Memory B cell (primary cell): ENCODE results near the gene MYLK3.
"Not testable (repeated sequence)": the region's sequence is repeated elsewhere in the genome, so short reads cannot be mapped to it uniquely, and the experiment has no call there.

Experiments used
- ATAC-seq: fragments of 150-1000 bp; cut with Tn5 transposase; 2 replicates; pipeline ENCODE4 v1.10.0; 2021; ENCODE audit warnings: low read depth, mild to moderate bottlenecking, moderate library complexity
- DNase-seq, 2 donors: peaks; one replicate each; pipeline ENCODE4 v3.0.0; 2022; ENCODE audit warnings: low spot score in 2 of 2
- H3K27ac Mint-ChIP-seq: one replicate; pipeline ENCODE4 v1.8.0; 2022; ENCODE audit warnings: mild to moderate bottlenecking, moderate library complexity, mixed read lengths
- H3K27me3 Mint-ChIP-seq: one replicate; pipeline ENCODE4 v1.8.0; 2022; ENCODE audit warnings: mixed read lengths
- H3K36me3 Mint-ChIP-seq: one replicate; pipeline ENCODE4 v1.8.0; 2022; ENCODE audit warnings: mild to moderate bottlenecking, mixed read lengths
- H3K4me1 Mint-ChIP-seq: one replicate; pipeline ENCODE4 v1.8.0; 2022; ENCODE audit warnings: mixed read lengths
- H3K4me3 Mint-ChIP-seq: one replicate; pipeline ENCODE4 v1.8.0; 2022; ENCODE audit warnings: mild to moderate bottlenecking, moderate library complexity, mixed read lengths
- H3K9me3 Mint-ChIP-seq: one replicate; pipeline ENCODE4 v1.8.0; 2022; ENCODE audit warnings: mixed read lengths

MYLK3 gene

DNA sequence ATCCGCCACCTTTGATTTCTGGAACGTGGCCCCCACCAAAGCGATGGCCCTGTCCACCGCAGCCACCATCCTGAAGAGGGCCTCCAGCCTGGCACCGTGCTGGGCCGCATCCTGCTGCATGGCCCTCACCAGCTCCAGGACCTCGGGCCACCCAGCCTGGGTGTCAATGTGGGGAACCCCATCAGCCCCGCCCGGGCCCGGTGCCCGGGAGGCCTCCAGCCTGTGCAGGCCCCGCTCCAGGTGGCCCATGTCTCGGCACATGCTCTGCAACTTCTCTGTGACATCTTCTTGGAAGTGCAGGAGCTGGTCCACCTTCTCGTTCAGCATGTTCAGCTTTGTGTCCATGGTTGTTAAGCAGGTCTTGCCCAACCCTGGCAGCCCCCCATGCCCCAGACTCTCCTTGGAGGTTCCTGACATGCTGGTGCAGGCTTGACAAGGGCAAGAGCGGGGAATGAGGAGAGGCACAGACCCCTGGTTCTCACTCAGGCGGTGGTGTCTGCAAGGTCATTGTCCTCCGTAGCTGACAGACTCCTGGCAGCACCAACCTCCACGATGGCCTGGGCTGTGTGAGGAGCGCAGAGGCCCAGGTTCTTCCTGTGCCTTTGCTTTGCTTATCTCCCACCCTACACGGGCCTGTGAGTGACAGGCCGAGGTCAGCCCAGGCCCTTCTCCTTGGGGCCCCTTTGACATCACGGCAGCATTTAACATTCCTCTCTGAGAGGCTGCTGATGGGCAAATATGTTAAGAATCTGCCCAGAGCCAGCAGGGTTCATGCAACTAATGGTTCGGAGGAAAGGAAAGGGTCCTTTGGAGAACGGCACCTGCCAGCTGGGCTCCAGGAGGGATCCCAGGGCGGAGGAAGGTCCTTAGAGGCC lies at the start of gene MYLK3:
MYLK3 (minus strand) TSS at position 568 of the 875 bp plus-strand sequence; CDS start at position 417, 151 bp downstream.
- Mint-ChIP-seq H3K36me3 (no peaks in the 10 kb centered on the region), H3K27me3 (no peaks in the 10 kb centered on the region), H3K4me3 (no peak within 1 kb of the TSS), H3K4me1 (peaks cover 11% of the 10 kb centered on the region), H3K9me3 (no peaks in the 10 kb centered on the region), H3K27ac (no peak within 1 kb of the TSS)
- DNase-seq (no peak), ATAC-seq (no peak)

DNA sequence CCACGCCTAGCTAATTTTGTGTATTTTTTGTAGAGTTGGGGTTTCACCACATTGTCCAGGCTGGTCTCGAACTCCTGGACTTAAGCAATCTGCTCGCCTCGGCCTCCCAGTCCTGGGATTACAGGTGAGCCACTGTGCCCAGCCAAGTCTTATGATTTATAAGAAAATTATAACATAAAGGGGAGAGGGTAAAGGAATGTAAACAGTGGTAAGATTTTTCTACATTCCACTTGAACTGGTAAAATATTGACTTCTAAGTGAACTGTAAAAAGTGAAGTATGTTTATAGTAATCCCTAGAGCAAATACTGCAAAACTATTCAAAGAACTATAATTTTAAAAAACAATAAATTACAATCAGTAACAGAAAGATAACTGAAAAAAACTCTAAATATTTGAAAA lies 49.4 kb upstream of the MYLK3 start:
- Mint-ChIP-seq H3K4me3 (no peak overlapping the region), H3K27ac (no peak overlapping the region), H3K27me3 (no peaks in the 10 kb centered on the region), H3K9me3 (peaks cover 15% of the 10 kb centered on the region), H3K36me3 (peaks cover 25% of the 10 kb centered on the region), H3K4me1 (no peaks in the 10 kb centered on the region)
- no peak for ATAC-seq
- no peak for DNase-seq

DNA sequence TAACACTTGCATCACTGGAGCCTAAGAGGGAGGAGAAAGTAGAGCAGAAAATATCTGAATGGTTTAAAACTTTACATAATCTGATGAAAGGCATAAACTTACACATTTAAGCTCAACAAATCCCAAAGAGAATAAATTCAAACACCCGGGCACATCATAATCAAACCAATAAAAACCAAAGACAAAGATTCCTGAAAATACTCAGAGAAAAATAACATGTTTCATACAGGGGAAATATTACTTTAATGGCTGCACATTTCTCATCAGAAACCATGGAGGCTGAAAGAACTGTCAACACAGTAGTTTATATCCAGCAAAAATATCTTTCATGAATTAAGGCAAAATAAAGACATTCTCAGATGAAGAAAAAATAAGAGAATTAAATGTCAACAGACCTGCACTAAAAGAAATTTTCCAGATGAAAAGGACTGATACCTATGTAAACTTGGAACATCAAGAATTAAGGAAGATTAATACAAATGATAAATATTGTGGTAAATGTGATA lies 48.7 kb upstream of the MYLK3 start:
- H3K4me1 Mint-ChIP-seq: peaks cover 1% of the 10 kb centered on the region
- DNase-seq (no peak), ATAC-seq (no peak)
- H3K36me3 Mint-ChIP-seq: peaks cover 27% of the 10 kb centered on the region
- H3K27me3 Mint-ChIP-seq: no peaks in the 10 kb centered on the region
- no peak overlapping the region for H3K4me3 Mint-ChIP-seq
- H3K9me3 Mint-ChIP-seq: peaks cover 15% of the 10 kb centered on the region
- H3K27ac Mint-ChIP-seq: no peak overlapping the region

DNA sequence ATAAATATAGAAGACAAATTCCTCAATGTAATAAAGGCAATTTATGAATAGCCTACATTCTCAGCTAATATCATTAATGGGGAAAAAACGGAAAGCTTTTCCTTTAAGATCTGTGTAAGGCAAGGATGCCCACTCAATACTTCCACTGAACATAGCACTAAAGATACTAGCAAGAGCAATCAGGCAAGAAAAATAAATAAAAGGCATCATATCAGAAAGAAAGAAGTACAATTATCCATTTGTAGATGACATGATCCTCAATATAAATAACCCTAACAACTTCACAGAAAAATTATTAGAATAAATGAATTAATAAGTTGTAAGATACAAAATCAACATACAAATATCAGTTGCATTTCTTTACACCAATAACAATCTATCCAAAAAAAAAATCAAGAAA lies 45.7 kb upstream of the MYLK3 start:
- H3K27ac Mint-ChIP-seq: no peak overlapping the region
- no peak overlapping the region for H3K4me3 Mint-ChIP-seq
- peaks cover 20% of the 10 kb centered on the region for H3K4me1 Mint-ChIP-seq
- ATAC-seq (no peak), DNase-seq (no peak)
- no peaks in the 10 kb centered on the region for H3K27me3 Mint-ChIP-seq
- peaks cover 25% of the 10 kb centered on the region for H3K36me3 Mint-ChIP-seq
- peaks cover 15% of the 10 kb centered on the region for H3K9me3 Mint-ChIP-seq

DNA sequence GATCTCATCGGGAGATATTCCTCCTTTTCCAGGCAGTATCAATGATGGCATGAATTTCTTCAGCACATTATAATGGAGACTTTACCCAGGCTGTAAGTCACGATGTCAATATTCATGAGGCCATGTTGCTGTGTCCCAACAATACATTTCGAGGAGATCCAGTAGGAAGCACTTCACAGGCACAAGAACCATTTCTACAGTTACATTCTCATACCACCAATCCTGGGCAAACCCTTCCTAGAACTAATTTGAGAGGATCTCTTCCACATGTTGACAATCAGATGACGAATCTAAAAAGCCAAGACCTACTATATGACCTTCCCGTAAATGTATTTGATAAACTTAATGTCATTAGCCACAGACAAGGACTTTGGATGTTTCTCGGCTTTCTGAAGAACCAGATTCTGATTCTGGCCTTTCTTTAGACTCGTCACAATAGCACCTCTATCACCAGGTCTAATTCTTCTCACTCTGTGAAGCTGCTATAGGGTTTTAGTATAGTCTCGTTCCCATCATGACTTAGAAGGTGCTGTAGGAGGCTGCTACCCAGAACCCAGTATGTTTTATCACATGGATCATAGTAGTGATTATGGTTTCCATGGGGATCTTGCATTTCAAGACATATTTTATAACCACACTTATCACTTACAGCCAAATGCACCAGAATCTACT lies 42.6 kb upstream of the MYLK3 start:
- peak overlapping the region; percentile 82 for H3K27ac Mint-ChIP-seq
- H3K4me3 Mint-ChIP-seq: peak overlapping the region; percentile 86
- no peaks in the 10 kb centered on the region for H3K27me3 Mint-ChIP-seq
- H3K9me3 Mint-ChIP-seq: peaks cover 21% of the 10 kb centered on the region
- ATAC-seq: no peak
- peaks cover 23% of the 10 kb centered on the region for H3K4me1 Mint-ChIP-seq
- no peak for DNase-seq
- H3K36me3 Mint-ChIP-seq: peaks cover 27% of the 10 kb centered on the region

DNA sequence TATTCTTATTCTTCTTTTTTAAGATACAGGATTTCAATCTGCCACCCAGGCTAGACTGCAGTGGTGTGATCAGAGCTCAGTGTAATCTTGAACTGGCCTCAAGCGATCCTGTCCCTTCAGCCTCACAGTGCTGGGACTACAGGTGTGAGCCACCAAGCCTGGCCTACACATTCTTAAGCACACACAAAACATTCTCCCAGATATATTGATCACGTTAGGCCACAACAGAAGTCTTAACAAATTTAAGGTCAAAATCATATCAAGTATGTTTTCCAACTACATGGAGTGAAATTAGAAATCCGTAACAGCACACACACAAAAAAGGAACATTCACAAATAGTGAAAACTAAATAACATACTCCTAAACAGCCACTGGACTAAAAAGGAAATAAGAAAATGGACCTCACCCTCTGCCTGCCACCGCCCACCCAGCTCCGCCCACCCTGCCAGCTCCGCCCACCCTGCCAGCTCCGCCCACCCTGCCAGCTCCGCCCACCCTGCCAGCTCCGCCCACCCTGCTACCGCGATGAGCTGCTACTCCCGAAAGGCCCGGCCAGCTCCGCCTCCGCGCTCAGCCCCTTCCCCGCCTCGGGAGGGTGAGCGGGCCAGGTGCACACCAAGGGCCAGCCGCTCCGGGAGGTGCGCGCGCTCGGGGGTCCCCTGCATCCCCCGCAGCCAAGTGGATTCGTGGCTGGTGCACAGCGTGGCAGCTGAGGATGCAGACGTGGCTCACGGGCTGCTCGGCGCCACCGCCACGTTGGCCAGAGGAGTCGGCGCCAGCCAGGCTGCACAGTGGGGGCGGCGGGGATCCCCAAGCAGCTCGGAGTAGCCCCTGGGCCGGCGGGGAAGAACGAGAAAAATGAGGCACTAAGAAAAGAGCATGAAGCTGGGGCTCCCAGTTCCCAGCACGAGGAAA lies 41.6 kb upstream of the MYLK3 start:
- Mint-ChIP-seq H3K4me3 (peak overlapping the region; percentile 86), H3K4me1 (peaks cover 23% of the 10 kb centered on the region), H3K27me3 (no peaks in the 10 kb centered on the region), H3K27ac (peak overlapping the region; percentile 82), H3K36me3 (peaks cover 19% of the 10 kb centered on the region), H3K9me3 (peaks cover 17% of the 10 kb centered on the region)
- DNase-seq: peak; percentile 74 to 79
- ATAC-seq: peak; percentile 79

DNA sequence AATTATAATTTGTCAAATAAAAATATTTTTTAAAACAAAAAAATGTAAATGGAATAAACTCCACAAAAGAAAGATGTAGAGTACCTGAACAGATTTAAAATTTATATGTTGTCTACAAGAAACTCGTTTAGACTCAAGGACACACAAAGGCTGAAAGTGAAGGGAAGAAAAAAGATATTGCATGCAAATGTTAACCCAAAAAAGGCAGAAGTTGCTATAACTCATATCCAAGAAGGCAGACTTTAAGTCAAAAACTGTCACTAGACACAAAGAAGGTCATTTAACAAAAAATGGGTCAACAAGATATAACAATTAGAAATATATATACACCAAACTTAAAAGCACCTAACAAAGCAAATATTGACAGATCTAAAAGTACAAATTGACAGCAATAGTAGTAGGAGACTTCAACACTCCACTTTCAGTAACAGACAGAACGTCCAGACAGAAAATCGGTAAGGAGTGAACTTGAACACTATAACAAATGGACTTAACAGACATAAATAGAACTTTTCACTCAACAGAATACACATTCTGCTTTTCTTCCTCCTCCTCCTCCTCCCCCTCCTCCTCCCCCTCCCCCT lies 40.8 kb upstream of the MYLK3 start:
- no peak for DNase-seq
- H3K27ac Mint-ChIP-seq: peak overlapping the region; percentile 82
- peak overlapping the region; percentile 86 for H3K4me3 Mint-ChIP-seq
- no peak for ATAC-seq
- H3K27me3 Mint-ChIP-seq: no peaks in the 10 kb centered on the region
- peaks cover 15% of the 10 kb centered on the region for H3K36me3 Mint-ChIP-seq
- peaks cover 23% of the 10 kb centered on the region for H3K4me1 Mint-ChIP-seq
- peaks cover 13% of the 10 kb centered on the region for H3K9me3 Mint-ChIP-seq

DNA sequence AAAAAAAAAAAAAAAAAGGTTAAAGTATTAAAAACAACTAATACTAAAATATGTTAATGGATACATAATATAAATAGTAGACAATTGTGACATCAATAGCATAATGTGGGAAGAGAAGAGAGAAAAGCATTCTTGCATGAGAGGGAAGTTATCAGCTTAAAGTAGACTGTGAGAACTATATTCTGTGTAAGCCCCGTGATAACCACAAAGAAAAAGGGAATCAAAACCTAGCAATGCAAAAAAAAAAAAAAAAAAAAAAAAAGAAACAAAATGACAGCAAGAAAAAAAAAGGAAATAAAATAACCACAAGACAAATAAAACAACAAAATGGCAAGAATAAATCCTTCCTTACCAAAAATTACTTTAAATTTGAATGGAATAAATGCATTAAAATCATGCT lies 39.8 kb upstream of the MYLK3 start:
- DNase-seq: peak in 1 of 2 donors; percentile 31
- Mint-ChIP-seq H3K36me3 (peaks cover 13% of the 10 kb centered on the region), H3K27me3 (no peaks in the 10 kb centered on the region), H3K4me3 (no peak overlapping the region), H3K27ac (no peak overlapping the region), H3K9me3 (peaks cover 10% of the 10 kb centered on the region), H3K4me1 (peaks cover 27% of the 10 kb centered on the region)
- ATAC-seq: peak; percentile 75

DNA sequence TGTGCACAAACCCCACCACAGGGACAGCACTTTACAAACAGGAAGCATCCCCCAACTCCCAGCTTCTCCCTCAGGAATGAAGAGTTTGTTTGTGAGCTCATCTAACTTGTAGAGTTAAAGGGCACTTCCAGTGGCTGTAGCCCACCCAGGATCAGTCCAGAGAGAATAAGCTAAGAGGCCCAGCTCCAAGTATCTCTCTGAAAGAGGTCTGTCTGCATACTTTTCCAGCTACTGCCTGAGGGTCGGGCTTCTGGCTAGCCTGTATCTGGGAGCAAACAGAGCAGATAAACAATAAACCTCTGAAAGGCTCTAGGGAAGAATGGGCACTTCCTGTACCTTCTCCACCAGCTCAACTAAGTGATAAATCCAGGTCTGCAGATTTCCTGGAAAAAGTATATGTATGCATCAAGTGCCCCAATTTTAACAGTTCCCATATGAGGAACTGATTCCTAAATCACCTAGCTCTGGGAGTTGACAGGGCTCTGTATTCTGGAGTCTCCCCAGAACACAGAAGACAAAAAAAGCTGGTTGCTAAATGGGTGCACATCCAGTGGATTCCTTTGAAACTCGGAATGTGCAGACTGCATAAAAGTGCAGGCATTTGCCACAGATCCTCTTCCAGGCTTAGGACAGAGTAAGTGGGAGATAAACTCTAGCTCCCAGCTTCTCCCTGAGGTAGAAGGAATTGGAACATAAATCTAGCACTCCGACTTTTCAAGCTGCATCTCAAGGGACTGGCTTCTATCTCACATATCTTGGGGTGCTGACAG lies 37.1 kb upstream of the MYLK3 start:
- peaks cover 20% of the 10 kb centered on the region for H3K4me1 Mint-ChIP-seq
- DNase-seq (no peak), ATAC-seq (no peak)
- H3K4me3 Mint-ChIP-seq: no peak overlapping the region
- no peak overlapping the region for H3K27ac Mint-ChIP-seq
- H3K36me3 Mint-ChIP-seq: peaks cover 12% of the 10 kb centered on the region
- H3K27me3 Mint-ChIP-seq: peaks cover 2% of the 10 kb centered on the region
- H3K9me3 Mint-ChIP-seq: peaks cover 10% of the 10 kb centered on the region

DNA sequence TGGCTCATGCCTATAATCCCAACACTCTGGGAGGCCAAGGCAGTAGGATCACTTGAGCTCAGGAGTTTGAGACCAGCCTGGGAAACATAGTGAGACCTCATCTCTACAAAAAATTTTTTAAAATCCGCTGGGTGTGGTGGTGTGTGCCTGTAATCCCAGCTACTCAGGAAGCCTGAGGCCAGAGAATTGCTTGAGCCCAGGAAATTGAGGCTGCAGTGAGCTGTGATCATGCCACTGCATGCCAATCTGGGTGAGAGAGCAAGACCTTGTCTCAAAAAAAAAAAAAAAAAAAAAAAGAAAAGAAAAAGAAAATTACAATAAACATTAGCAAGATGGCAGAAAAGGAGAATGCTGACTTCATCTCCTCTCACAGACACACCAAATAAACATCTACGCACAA lies 36.4 kb upstream of the MYLK3 start:
- H3K9me3 Mint-ChIP-seq, ATAC-seq, DNase-seq, H3K4me3 Mint-ChIP-seq, H3K27ac Mint-ChIP-seq, H3K27me3 Mint-ChIP-seq: not testable (repeated sequence)
- H3K36me3 Mint-ChIP-seq: peaks cover 12% of the 10 kb centered on the region
- peaks cover 15% of the 10 kb centered on the region for H3K4me1 Mint-ChIP-seq

DNA sequence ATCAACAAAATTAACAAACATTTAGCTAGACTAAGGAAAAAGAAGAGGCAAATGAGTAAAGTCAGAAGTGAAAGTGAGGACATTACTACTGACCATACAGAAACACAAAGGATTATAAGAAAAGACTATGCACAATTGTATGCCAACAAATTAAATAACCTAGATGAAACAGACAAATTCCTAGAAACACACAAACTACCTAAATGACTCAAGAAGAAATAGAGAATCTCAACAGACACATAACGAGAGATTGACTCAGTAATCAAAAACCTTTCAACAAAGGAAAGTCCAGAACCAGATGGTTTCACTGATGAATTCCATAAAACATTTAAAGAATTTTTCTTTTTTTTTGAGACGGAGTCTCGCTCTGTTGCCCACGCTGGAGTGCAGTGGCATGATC lies 35.7 kb upstream of the MYLK3 start:
- H3K36me3 Mint-ChIP-seq: peaks cover 12% of the 10 kb centered on the region
- DNase-seq: no peak
- peaks cover 10% of the 10 kb centered on the region for H3K9me3 Mint-ChIP-seq
- H3K27me3 Mint-ChIP-seq: peaks cover 2% of the 10 kb centered on the region
- ATAC-seq: no peak
- H3K27ac Mint-ChIP-seq: no peak overlapping the region
- H3K4me3 Mint-ChIP-seq: no peak overlapping the region
- H3K4me1 Mint-ChIP-seq: peaks cover 9% of the 10 kb centered on the region

DNA sequence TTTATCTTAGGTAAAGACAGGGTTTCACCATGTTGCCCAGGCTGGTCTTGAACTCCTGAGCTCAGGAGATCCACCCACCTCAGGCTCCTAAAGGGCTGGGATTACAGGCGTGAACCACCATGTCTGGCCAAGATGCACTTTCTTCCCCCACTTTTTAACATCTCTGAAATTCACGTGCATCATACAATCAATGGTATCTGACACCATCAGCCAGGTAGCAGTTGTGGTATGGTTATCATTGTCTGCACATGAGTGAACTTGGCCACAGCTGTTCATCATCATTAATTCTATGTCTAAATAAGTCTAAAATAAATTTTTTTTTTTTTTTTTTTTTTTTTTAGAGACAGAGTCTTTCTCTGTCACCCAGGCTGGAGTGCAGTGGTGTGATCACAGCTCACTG lies 34.2 kb upstream of the MYLK3 start:
- Mint-ChIP-seq H3K27me3 (peaks cover 2% of the 10 kb centered on the region), H3K27ac (no peak overlapping the region), H3K4me3 (no peak overlapping the region), H3K9me3 (peaks cover 8% of the 10 kb centered on the region), H3K4me1 (peaks cover 5% of the 10 kb centered on the region), H3K36me3 (peaks cover 12% of the 10 kb centered on the region)
- DNase-seq: no peak
- no peak for ATAC-seq

DNA sequence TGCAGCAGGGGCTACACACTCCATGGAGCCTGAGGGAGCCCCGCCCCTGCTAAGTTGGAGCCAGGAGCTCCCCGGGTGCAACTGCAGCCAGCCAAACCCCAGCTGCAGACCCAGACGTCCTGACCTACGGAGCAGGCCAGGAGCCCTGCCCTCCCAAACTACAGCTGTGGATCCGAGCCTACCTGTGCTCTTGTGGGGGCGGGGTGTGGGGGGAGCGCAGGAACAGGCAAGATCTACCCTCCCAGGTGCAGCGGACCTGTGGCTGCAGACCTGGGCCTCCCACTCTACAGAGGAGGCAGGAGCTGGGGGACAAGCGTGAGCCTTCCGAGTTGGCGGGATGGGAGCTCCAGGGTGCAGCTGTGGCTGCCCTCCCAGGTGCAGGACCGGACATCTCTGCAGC lies 29.7 kb upstream of the MYLK3 start:
- H3K27ac Mint-ChIP-seq: no peak overlapping the region
- peaks cover 2% of the 10 kb centered on the region for H3K27me3 Mint-ChIP-seq
- ATAC-seq: no peak
- DNase-seq: no peak
- H3K36me3 Mint-ChIP-seq: peaks cover 1% of the 10 kb centered on the region
- H3K4me1 Mint-ChIP-seq: peaks cover 2% of the 10 kb centered on the region
- H3K9me3 Mint-ChIP-seq: no peaks in the 10 kb centered on the region
- no peak overlapping the region for H3K4me3 Mint-ChIP-seq
